Measurements from ENCODE around the gene MED13.

MED13 gene

GRCh38 chr17:62093188-62094155 is 28.4 kb upstream of the MED13 start:
- Histone ChIP-seq H3K4me2 (no peak overlapping the region), H3K27me3 (ENCODE audit: insufficient read depth, low read depth) (no peaks in the 10 kb centered on the region), H3K4me3 (IDR thresholded peaks at IDR 0.05; ENCODE audit: insufficient read depth, low read depth, low read length) (no peak overlapping the region), H3K36me3 (ENCODE audit: insufficient read depth) (no peaks in the 10 kb centered on the region), H3K4me1 (ENCODE audit: low read depth, poor library complexity, severe bottlenecking) (peaks cover 7% of the 10 kb centered on the region), H3K9ac (no peak overlapping the region), H4K20me1 (ENCODE audit: insufficient read depth) (no peaks in the 10 kb centered on the region), H2AFZ (ENCODE audit: low read depth) (no peak overlapping the region), H3K79me2 (ENCODE audit: insufficient read depth, low read depth) (no peaks in the 10 kb centered on the region), H3K27ac (no peak overlapping the region)
- no peak for TF ChIP-seq CTCF (conservative IDR thresholded peaks at IDR 0.05; ENCODE audit: low read depth, low read length)

DNA sequence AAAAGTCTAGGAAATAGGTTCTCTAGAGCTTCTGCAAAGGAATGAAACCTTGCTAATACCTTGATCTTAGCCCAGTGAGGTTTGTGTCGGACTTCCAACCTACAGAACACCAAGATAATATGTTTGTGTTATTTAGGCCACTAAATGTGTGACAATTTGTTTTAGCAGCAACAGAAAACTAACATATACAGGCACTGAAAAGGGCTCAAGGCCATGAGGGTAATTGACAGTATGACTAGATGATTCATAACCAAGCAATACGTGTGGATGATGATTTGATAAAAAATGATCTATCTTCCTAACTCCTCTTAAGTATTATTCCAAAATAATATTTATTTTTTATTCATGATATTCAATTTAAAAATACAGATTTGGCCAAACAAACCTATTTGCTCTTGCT is 27.7 kb upstream of the MED13 start:
- Histone ChIP-seq H3K27ac (no peak overlapping the region), H3K79me2 (ENCODE audit: insufficient read depth, low read depth) (no peaks in the 10 kb centered on the region), H3K36me3 (ENCODE audit: insufficient read depth) (no peaks in the 10 kb centered on the region), H4K20me1 (ENCODE audit: insufficient read depth) (no peaks in the 10 kb centered on the region), H3K4me2 (no peak overlapping the region), H3K27me3 (ENCODE audit: insufficient read depth, low read depth) (no peaks in the 10 kb centered on the region), H2AFZ (ENCODE audit: low read depth) (no peak overlapping the region), H3K4me3 (IDR thresholded peaks at IDR 0.05; ENCODE audit: insufficient read depth, low read depth, low read length) (no peak overlapping the region), H3K9ac (no peak overlapping the region), H3K4me1 (ENCODE audit: low read depth, poor library complexity, severe bottlenecking) (peaks cover under 1% of the 10 kb centered on the region)
- no peak for TF ChIP-seq CTCF (conservative IDR thresholded peaks at IDR 0.05; ENCODE audit: low read depth, low read length)

GRCh38 chr17:62091804-62092203 is 26.7 kb upstream of the MED13 start:
- H3K27ac ChIP-seq = no peak overlapping the region
- H3K36me3 ChIP-seq (ENCODE audit: insufficient read depth) = no peaks in the 10 kb centered on the region
- H3K79me2 ChIP-seq (ENCODE audit: insufficient read depth, low read depth) = no peaks in the 10 kb centered on the region
- no peak for TF ChIP-seq CTCF (conservative IDR thresholded peaks at IDR 0.05; ENCODE audit: low read depth, low read length)
- no peak overlapping the region for H3K4me3 ChIP-seq (IDR thresholded peaks at IDR 0.05; ENCODE audit: insufficient read depth, low read depth, low read length)
- H2AFZ ChIP-seq (ENCODE audit: low read depth) = no peak overlapping the region
- no peaks in the 10 kb centered on the region for H4K20me1 ChIP-seq (ENCODE audit: insufficient read depth)
- no peaks in the 10 kb centered on the region for H3K27me3 ChIP-seq (ENCODE audit: insufficient read depth, low read depth)
- no peak overlapping the region for H3K9ac ChIP-seq
- H3K4me2 ChIP-seq = no peak overlapping the region
- H3K4me1 ChIP-seq (ENCODE audit: low read depth, poor library complexity, severe bottlenecking) = no peaks in the 10 kb centered on the region

- no peak for TF ChIP-seq CTCF (conservative IDR thresholded peaks at IDR 0.05; ENCODE audit: low read depth, low read length)
- H3K9ac ChIP-seq = no peak overlapping the region
- H3K4me3 ChIP-seq (IDR thresholded peaks at IDR 0.05; ENCODE audit: insufficient read depth, low read depth, low read length) = no peak overlapping the region
- H3K36me3 ChIP-seq (ENCODE audit: insufficient read depth) = no peaks in the 10 kb centered on the region
- no peak overlapping the region for H3K27ac ChIP-seq
- H3K27me3 ChIP-seq (ENCODE audit: insufficient read depth, low read depth) = no peaks in the 10 kb centered on the region
- H3K79me2 ChIP-seq (ENCODE audit: insufficient read depth, low read depth) = no peaks in the 10 kb centered on the region
- H3K4me2 ChIP-seq = no peak overlapping the region
- no peaks in the 10 kb centered on the region for H3K4me1 ChIP-seq (ENCODE audit: low read depth, poor library complexity, severe bottlenecking)
- no peak overlapping the region for H2AFZ ChIP-seq (ENCODE audit: low read depth)
- H4K20me1 ChIP-seq (ENCODE audit: insufficient read depth) = no peaks in the 10 kb centered on the region
Observed at GRCh38 chr17:62090868-62091267, 25.8 kb upstream of the MED13 start.

Measured in KMS-11 (cell line).